ENCODE measurements around the gene RNF130.
"Not testable (repeated sequence)": the region's sequence is repeated elsewhere in the genome, so short reads cannot be mapped to it uniquely, and the experiment has no call there.

Gene RNF130

GRCh38 chr5:179994583-179995323 lies 76.8 kb downstream of the RNF130 start:
- H3K4me3 ChIP-seq (ENCODE audit: low read depth, low read length) = no peak overlapping the region
- no peak for TF ChIP-seq CTCF (IDR thresholded peaks at IDR 0.05; ENCODE audit: low read depth, low read length)

- H3K4me3 ChIP-seq (ENCODE audit: low read depth, low read length) = not testable (repeated sequence)
Observed at GRCh38 chr5:179992855-179993254, 78.7 kb downstream of the RNF130 start.

DNA sequence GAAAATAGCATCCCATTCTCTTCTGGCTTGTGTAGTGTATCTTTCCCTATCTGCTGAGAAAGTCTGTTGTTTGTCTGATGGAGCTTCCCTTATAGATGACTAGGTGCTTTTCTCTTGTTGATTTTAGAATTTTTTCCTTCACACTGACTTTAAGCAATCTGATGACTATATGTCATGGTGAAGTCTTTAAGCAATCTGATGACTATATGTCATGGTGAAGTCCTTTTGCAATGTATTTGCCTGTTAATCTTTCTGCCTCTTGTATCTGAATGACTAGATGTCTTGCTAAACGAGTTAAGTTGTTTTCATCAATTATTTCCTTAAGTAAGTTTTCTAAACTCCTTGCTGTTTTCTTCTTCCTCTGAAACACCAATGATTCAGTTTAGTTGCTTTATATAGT lies 80.5 kb downstream of the RNF130 start:
- no peak overlapping the region for H3K4me3 ChIP-seq (ENCODE audit: low read depth, low read length)
- TF ChIP-seq CTCF (IDR thresholded peaks at IDR 0.05; ENCODE audit: low read depth, low read length) = no peak

GRCh38 chr5:179990525-179990924 lies 81.0 kb downstream of the RNF130 start:
- H3K4me3 ChIP-seq (ENCODE audit: low read depth, low read length) = not testable (repeated sequence)

GRCh38 chr5:179986328-179986727 lies 85.2 kb downstream of the RNF130 start:
- TF ChIP-seq CTCF (IDR thresholded peaks at IDR 0.05; ENCODE audit: low read depth, low read length) = no peak
- no peak overlapping the region for H3K4me3 ChIP-seq (ENCODE audit: low read depth, low read length)

DNA sequence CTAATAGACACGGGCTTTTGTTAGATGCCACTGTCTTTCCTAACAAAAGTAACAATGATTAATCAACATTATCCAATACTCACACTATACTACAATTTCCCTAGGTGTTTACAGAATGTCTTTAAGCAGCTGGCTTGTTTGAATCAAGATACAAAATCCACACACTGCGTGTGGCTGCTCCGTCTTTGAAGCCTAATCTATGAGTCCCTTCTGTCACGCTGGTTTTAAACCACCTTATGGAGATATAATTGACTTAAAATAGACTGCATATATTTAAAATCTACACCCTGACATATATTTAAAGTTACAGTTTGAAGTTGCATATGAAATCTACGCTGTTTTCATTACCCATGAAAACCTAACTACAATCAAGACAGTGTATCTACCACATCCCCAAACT lies 89.9 kb downstream of the RNF130 start:
- no peak overlapping the region for H3K4me3 ChIP-seq (ENCODE audit: low read depth, low read length)
- TF ChIP-seq CTCF (IDR thresholded peaks at IDR 0.05; ENCODE audit: low read depth, low read length) = no peak

DNA sequence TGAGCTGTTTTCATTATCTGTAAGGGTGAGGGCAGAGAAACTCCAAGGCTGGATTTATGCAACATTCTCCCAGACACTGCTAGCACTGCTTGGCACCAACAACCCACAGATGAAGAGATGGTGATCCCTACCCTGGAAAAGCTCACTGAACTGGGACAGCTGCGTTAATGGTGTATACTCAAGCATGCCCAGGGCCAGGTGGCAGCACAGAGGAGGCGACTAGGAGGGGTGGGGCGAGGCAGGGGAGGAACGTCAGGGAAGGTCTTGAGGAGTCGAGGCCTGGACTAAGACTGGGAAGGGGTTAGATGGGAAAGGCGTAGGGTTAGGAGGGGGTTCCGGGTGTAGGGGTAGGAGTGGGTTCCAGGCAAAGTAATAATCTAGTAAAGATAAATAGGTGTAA lies 90.8 kb downstream of the RNF130 start:
- no peak for TF ChIP-seq CTCF (IDR thresholded peaks at IDR 0.05; ENCODE audit: low read depth, low read length)
- H3K4me3 ChIP-seq (ENCODE audit: low read depth, low read length) = no peak overlapping the region

DNA sequence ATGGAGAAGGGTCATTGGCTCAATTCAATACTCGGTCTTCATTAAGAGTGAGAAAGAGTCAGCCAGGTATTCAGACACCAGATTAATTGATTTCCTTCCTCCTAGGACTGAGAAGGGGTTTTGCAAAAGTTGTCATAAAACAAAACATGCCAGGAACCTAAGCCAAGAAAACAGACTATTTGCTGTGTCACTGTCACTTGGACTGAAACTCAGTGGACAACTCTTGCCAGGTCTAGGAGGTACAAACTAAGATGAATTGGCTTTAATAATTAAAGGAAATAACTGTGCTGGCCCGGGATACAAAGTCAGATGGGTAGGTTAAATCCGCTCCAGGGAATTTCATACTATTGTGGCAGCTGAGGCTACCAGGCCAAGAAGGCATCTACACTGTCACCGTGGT lies 92.8 kb downstream of the RNF130 start:
- no peak for TF ChIP-seq CTCF (IDR thresholded peaks at IDR 0.05; ENCODE audit: low read depth, low read length)
- no peak overlapping the region for H3K4me3 ChIP-seq (ENCODE audit: low read depth, low read length)
